Uterus (tissue), 2 donors: ENCODE measurements around the gene ZNF628.

Experiments
- POLR2A ChIP-seq, 2 donors: fragments of 450-650 bp; IDR thresholded peaks; one replicate each; pipeline ENCODE4 v1.6.1; 2016; ENCODE audit warnings: antibody characterized with exemption in 2 of 2, mild to moderate bottlenecking in 1 of 2, moderate library complexity in 1 of 2
- TF ChIP-seq, protein P1 (sequence below), 4 experiments: fragments of 200-600 bp in 2 of 4; fragments of 450-650 bp in 2 of 4; sonication (generic) in 2 of 4; IDR thresholded peaks; one replicate each; pipeline ENCODE4 v1.5.1; 2016 to 2019; ENCODE audit warnings: antibody characterized with exemption in 4 of 4, mild to moderate bottlenecking in 2 of 4, moderate library complexity in 1 of 4

DNA sequence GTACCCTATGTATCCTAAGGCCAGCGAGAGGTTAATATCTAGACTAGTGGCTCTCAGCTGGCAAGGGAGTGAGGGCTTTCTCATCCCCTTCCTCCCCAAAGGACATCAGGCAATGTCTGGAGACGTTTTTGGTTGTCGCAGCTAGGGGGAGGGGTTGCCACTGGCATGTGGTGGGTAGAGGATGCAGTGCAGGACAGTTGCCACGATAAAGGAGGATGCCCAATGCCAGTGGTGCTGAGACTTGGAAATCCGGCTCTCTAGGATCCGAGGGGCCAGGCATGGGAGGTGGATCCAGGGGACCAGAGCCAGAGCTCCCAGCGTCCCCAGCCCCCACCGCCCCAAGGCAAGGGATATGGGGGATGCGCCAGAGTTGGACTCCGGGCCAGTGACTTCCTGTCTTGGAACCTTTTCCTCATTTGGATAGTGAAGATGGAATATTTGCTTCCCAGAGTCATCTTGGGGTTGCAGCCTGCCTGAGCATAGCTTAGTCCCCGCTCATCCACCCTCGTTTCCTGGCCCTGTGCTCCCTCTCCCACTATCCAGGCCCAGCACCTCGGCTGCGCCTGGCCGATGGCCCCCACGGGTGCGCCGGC is 16.7 kb downstream of the ZNF628 start:
- TF ChIP-seq, protein P1, sequence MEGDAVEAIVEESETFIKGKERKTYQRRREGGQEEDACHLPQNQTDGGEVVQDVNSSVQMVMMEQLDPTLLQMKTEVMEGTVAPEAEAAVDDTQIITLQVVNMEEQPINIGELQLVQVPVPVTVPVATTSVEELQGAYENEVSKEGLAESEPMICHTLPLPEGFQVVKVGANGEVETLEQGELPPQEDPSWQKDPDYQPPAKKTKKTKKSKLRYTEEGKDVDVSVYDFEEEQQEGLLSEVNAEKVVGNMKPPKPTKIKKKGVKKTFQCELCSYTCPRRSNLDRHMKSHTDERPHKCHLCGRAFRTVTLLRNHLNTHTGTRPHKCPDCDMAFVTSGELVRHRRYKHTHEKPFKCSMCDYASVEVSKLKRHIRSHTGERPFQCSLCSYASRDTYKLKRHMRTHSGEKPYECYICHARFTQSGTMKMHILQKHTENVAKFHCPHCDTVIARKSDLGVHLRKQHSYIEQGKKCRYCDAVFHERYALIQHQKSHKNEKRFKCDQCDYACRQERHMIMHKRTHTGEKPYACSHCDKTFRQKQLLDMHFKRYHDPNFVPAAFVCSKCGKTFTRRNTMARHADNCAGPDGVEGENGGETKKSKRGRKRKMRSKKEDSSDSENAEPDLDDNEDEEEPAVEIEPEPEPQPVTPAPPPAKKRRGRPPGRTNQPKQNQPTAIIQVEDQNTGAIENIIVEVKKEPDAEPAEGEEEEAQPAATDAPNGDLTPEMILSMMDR (IDR thresholded peaks at IDR 0.05) = no peak
- peak; percentile 10 to 46 for TF ChIP-seq POLR2A (IDR thresholded peaks at IDR 0.05)
